HG03460 (cell line): ENCODE measurements around the gene APEH.

Source experiments
- ATAC-seq: cut with Tn5 transposase; IDR thresholded peaks from one replicate; pipeline ENCODE4 v1.9.1; 2021; ENCODE audit not compliant: unreplicated experiment

Gene APEH

GRCh38 chr3:49711489-49711888 is 37.3 kb downstream of the APEH start:
- no peak for ATAC-seq

- ATAC-seq = no peak
Measured at GRCh38 chr3:49712166-49712565, 38.0 kb downstream of the APEH start.

- ATAC-seq = no peak
Measured at GRCh38 chr3:49712631-49713317, 38.6 kb downstream of the APEH start.

- ATAC-seq = no peak
Measured at GRCh38 chr3:49713336-49714105, 39.4 kb downstream of the APEH start.

- ATAC-seq = no peak
Measured at GRCh38 chr3:49714728-49715550, 40.8 kb downstream of the APEH start.

- no peak for ATAC-seq
Measured at GRCh38 chr3:49715611-49716121, 41.5 kb downstream of the APEH start.

GRCh38 chr3:49716169-49716568 is 42.0 kb downstream of the APEH start:
- no peak for ATAC-seq

- ATAC-seq = no peak
Measured at GRCh38 chr3:49716691-49717210, 42.6 kb downstream of the APEH start.

- no peak for ATAC-seq
Measured at GRCh38 chr3:49717211-49717958, 43.2 kb downstream of the APEH start.

GRCh38 chr3:49717959-49718857 is 44.1 kb downstream of the APEH start:
- no peak for ATAC-seq

- ATAC-seq = no peak
Measured at GRCh38 chr3:49718858-49719213, 44.7 kb downstream of the APEH start.

- peak; percentile 50 for ATAC-seq
Measured at GRCh38 chr3:49719214-49719884, 45.2 kb downstream of the APEH start, which contains the start of gene AMIGO3. AMIGO3 (minus strand) TSS chr3:49719684; CDS start chr3:49719465, 219 bp downstream.

- ATAC-seq = no peak
Measured at GRCh38 chr3:49720855-49721595, 46.9 kb downstream of the APEH start.

GRCh38 chr3:49721596-49721895 is 47.4 kb downstream of the APEH start:
- ATAC-seq = no peak

GRCh38 chr3:49721896-49722781 is 48.0 kb downstream of the APEH start:
- ATAC-seq = no peak

GRCh38 chr3:49722896-49723295 is 48.7 kb downstream of the APEH start:
- no peak for ATAC-seq

- ATAC-seq = no peak
Measured at GRCh38 chr3:49723296-49723627, 49.1 kb downstream of the APEH start.
